KBM-7 (cell line): ENCODE data around the gene PHF21B.

ENCODE experiments used
- DNase-seq: peaks from one replicate; pipeline ENCODE4 v3.0.0-alpha.2; 2015
- in situ Hi-C: fragments of 300-500 bp; cut with MboI; formaldehyde crosslinking; loops from 2 replicates; pipeline ENCODE4 v1.14.3; 2020; ENCODE audit warnings: low sequenced_read_pairs, low pct_unique_long_range_greater_than_20kb, mixed read lengths

Gene PHF21B

DNA sequence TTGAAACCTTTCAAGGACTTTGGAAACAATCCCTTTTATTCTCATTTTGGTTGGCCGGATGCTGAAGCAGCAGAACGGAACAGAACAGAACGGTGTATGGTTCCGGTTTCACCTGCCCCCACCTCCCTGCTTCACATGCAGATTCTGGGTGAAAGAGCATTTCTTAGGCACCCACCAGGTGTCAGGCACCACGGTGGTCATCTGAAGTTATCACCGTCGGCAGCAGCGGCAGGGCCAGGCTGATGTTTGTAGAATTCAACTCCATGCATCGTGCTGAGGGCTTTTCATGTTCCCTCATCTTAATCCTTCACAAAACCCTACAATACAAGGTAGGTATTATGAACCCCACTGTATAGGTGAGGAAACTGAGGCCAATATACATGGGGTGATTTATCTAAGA lies 13.6 kb upstream of the PHF21B start:
- in situ Hi-C loops: no loop called here
- no peak for DNase-seq

DNA sequence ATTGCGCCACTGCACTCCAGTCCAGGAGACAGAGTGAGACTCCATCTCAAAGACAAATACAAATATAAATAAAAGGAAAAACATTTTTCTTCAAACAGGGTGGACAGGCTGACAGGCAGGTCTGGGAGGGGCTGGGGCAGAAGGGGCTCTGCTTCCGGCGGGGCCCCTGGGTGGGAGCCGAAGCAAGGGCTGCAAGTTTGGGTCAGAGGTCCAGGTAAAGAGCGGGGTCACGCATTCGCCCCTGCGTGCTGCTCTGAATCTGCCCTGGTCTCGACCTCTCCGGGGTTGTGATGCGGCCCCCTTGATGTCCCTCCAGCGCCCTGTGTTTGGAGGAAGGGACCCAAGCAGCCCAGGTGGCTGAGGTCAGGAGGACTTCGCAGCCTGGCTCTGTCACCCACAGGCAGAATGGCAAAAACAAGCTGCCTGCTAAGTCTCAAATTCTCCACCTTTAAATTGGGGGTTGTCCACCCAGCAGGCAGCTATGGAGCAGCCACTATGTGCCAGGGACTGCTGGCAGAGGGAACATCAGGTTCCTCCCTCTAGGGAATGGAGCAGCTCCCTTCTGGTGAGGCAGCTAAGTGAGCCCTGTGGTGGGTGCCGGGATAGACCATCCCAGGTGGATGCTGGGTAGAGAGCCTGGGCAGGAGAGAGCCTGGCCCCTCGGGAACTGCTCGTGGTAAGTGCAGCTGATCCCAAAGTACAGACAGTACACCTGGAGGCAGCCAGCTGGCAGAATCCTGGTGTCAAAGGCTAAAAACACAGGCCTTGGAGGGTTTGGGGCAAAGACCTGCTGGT lies 10.3 kb upstream of the PHF21B start:
- no peak for DNase-seq
- in situ Hi-C loops: no loop called here

DNA sequence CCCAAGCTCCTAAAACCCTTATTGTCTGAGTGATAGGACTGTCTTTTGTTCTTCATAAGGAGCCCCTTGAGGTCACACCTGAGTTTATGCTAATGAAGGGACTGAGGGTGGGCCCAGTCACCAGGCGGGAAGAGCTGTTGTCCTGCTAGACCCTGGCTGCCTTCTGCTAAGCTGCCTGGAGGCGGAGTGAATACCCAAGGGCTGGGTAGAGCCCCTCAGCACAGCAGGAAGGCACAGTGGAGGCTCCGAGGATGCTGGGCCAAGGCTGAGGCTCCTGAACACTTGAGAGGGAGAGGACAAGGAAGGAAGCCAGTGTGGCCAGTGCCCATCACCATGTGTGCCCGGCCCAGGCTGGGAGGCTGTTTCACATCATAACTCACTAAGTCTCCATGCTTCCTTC lies 4.8 kb upstream of the PHF21B start:
- in situ Hi-C loops: no loop called here
- DNase-seq: no peak

GRCh38 chr22:45013138-45013537 lies 3.3 kb upstream of the PHF21B start:
- no peak for DNase-seq
- in situ Hi-C loops: no loop called here

DNA sequence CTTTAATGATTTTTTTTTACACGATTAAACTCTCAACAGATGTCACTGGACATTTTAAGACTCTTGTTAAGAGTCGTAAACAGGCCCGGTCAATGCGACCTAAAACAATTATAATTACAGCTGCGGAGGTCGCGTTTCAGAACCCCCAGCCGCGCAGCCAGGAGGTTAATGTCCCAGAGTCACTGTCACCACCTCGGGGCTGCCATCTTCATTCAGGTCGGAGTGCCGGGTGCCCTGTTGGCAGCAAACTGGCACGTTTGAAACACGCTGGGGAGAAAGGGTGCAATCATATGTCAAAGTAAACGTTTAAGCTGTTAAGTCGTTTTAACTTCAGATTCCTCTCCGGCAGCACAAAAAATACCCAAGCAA lies 711 bp upstream of the PHF21B start:
- DNase-seq: no peak
- in situ Hi-C loops: no loop called here

DNA sequence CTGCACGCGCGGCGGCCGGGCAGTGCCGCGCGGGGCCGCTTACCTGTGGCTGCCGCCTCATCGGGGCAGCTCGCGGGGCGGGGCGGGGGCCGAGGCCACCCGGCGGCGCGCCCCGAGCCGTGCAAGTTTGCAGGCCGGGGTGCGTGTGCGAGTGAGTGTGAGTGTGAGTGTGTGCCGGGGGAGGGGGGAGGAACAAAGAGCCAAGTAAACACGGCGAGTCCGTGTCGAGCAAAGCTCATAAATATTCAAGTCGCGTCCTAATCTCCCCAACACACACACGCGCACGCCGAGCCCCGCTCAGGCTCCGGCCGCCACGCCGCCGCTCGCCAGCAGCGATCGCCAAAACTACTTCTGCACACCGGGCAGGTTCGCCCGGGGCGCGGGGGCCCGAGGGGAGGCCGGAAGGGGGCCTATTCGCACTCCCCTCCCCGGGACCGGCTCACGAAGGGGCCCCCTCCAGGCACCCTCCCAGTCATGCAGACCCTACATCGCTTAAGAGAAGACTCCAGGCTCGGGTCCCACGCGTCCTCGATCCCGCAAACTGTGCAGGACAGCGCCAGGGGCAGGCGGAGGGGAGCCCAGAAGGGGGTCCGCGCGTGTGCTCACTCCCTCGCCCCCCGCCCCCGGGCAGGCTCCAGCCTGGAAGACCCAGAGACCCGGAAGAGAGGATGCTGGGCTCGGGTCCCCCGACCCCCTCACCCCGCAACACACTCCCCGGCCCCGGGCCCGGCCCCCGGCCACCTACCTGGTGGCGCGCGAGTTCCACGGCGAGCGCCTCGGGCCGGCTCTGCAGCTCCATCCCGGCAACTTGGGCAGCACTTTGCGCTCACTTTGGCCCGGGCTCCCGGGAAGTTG lies 827 bp downstream of the PHF21B start:
- in situ Hi-C loops: no loop called here
- DNase-seq: no peak

DNA sequence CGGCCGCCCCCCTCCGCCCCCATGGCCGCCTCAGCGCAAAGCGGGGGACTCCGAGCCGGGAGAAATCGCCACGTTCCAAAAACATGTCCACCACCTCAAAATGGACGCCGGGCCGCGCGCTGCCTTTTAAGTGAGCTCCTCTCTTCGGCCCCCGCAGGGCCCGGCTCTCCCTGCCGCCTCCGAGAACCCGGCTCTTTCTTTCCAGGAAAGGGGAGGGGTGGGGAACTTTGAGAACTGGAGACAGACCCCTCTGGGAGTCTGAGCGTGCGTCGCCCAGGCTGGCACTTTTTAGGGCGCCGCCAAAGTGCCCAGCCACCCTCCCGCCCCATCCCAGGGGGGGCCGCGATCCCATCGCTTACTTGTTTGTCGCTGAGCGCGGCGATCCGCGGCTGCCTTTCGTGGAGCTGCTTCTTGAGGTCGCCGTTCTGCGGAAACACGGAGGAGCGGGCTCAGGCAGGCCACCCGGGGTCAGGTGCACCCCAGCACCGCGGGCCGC lies 1.6 kb downstream of the PHF21B start:
- in situ Hi-C loops: no loop called here
- DNase-seq: no peak

DNA sequence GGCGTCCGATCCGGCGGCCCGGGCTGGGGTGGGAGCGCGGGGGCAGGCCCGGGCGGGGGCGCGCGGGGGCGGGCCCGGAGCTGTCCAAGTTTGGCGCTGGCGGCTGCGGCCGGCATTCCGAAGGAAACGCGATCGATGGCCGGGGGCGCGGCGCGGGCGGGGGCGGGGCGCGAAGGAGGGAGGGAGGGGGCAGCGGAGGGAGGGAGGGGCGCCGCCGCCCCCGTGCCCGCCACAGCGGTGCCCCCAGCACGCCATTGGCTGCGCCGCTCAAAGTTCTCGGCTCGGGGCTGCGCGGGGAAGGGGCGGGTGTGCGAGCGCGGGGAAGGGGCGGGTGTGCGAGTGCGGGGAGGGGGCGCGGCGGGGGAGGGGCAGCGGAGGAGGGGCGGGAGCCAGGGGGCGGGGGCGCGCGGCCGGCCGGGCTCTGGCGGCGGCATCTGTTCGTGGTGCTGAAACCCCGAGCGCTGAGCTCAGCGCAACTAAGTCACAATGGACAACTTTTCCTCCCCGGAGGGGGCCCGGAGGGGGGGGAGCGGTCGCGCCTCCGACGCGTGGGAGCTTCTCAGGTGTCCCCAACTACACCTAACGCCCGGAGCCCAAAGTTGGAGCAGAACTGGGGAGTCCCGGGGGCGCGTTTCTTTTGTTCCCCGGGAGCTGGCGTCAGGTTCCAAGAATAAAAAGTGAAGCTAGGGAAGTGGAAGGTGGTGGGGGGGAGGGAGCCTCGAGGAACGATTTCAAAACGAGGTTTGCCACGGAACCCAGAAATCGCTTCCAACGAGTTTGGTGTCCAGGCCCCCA lies 2.2 kb downstream of the PHF21B start:
- DNase-seq: no peak
- in situ Hi-C loops: no loop called here

DNA sequence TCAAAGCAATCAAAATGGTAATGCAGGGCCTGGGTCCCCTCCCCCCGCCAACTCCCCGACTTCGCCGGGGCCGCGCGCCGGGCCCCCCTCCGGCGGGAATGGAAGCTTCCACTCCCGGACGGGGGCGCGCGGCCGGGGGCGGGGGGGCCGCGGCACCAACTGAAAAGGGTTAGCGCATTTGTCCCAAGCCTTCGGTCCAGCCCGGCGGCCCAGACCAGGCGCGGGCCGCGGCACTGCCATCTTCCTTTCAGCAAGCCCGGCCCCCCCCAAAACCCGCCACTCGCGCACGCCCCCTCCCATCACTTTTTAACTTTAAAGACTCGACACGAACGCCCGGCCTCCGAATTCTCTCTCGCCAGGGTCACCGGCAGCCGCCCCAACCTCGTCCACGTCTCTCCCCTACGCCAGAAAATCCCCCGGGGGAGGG lies 2.8 kb downstream of the PHF21B start:
- in situ Hi-C loops: no loop called here
- DNase-seq: no peak

- in situ Hi-C loops: no loop called here
- no peak for DNase-seq
Measured at GRCh38 chr22:45006111-45006963, 3.5 kb downstream of the PHF21B start.

DNA sequence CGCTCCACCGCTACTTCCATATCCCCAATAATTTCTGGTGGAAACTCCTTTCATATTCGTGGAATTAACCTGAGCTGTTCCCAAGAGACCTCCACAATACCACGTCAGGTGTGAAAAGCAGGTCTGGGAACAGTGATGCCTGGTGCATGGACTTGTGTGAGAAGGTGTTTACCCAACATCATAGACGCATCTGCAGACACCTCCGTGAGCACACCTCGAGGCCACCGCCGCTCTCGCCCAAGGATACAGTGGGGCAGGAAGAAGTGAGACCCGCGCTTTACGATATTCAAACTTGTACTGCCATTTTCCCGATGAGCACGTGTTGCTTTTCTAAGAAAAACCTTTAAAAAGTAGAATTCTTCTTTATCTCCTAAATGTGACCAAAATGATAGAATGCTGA lies 8.2 kb downstream of the PHF21B start:
- in situ Hi-C loops: no loop called here
- no peak for DNase-seq

DNA sequence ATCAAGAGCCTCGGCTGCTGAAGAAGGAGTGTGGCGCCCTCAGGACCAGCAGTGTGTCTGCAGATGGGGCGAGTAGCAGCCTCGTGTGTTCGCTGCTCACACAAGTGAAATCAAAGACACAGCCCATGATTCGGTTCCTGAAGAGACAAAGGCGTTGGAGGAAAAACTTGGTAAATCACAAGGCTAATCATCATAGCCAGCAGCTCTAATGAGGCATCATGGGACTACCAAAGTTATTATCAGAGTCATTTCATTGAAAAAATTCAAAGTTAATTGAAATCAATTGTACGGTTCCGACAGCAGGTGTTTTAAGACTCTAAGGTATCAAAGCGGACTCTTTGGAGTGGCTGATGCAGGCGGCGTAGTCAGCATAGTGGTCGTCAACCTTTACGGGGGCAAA lies 9.5 kb downstream of the PHF21B start:
- DNase-seq: no peak
- in situ Hi-C loops: no loop called here

DNA sequence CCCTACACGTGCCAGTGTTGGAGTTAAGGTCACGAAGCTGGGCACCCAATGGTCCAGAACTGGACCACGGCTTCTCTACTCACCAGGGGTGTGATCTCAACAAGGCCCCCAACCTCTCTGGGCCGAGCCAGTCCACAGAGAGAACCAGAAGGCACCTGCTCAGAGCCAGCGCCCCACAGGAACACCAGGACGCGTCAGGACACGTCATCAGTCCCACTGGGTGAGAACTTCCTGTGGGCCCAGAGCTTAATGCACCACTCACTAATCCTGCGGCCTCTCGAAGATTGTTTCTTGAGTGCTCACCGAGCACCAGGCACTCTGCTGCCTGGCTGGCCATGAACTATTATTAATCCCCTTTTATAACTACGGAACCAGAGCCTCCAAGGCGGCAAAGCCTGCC lies 10.1 kb downstream of the PHF21B start:
- in situ Hi-C loops: no loop called here

GRCh38 chr22:44999231-44999630 lies 10.6 kb downstream of the PHF21B start:
- no peak for DNase-seq
- in situ Hi-C loops: no loop called here

More for the DNA sequence above, 10.1 kb downstream of the PHF21B start:
- DNase-seq: no peak

DNA sequence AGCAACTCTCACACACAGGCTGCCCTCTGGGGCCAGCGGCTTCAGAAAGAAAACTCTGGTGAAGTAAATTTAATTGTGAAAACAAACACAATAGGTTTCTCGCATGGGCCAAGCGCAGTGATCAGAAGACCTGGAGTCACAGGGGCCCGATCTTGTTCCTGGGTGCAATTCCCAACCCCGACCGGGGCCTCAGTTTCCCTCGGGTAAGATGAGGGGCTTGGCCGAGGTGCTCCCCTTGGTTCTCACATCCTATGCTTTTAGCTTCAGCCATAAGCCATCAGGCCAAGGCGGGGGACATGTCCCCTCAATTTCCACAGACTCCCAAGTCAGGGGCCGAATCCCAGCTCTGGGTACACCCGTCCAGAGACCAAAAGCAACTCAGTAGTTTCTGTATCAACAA lies 11.5 kb downstream of the PHF21B start:
- no peak for DNase-seq
- in situ Hi-C loops: no loop called here

DNA sequence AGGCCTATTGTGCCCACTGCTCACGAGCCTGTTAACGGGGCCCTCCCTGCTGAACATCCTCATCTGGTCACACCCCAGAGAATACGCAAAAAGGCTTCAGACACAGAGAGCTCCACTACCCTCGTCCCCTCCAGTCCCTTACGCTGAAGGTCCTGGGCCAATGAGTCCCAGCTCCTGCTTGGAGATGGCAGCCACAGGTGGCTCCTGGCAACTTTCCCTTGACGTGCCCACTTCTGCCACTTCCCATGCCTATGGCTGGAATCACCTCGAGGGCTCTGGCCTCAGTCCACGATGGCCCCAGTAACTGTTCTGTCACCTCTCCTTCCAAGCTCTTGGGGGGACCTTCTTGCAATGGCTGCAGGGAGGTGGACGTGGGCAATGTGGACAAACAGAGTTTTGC lies 12.7 kb downstream of the PHF21B start:
- in situ Hi-C loops: no loop called here
- DNase-seq: no peak

GRCh38 chr22:44996648-44997047 lies 13.2 kb downstream of the PHF21B start:
- in situ Hi-C loops: no loop called here

DNA sequence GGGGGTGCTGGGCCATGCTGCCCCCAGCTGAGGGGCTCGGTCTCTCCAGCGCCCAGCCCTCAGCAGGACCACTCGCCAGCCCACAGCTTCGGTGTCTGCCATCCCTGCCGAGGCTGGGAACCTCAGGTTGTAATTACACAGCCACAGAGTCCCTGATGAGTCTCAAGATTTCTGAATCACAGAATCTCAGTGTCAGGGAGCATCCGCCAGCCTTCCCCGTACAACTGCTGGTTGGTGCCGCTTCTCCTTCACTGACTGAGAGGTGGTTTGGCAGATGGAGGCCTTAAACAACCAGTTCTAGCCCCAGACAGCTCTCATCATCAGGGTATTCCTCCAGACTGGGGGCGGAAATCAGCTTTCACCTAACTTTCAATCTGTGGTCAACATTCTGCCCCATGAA lies 13.7 kb downstream of the PHF21B start:
- in situ Hi-C loops: no loop called here
- no peak for DNase-seq

More at GRCh38 chr22:44996648-44997047, 13.2 kb downstream of the PHF21B start:
- DNase-seq: no peak

GRCh38 chr22:44995715-44996114 lies 14.1 kb downstream of the PHF21B start:
- DNase-seq: no peak
- in situ Hi-C loops: no loop called here
